Measurements from ENCODE around the gene TRABD2A.

TRABD2A gene

DNA sequence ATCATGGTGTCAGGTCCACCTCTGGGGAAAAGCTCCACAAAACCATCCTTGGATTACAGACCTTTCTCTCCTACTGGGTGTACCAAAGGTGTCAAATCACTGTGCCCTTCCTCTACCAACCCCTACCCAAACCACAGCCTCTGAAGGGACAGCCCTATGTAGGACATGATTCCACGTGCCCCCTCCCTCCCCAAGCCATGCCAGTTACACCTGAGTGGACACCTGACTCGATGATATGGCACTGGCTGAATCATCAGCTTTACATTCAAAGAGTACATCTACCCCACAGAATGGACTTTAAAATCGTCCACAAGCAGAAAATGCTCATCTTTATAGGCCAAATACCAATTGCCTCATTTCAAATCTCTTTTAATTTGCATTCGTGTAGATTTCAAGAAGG, 26.0 kb downstream of the TRABD2A start:
- Histone ChIP-seq H3K4me2 (ENCODE audit: low read depth, low read length) (no peak overlapping the region), H3K9ac (ENCODE audit: low read length) (no peak overlapping the region), H4K20me1 (ENCODE audit: insufficient read depth, low read length) (no peaks in the 10 kb centered on the region), H3K9me2 (replicated peaks; ENCODE audit: insufficient read depth, low read length) (no peaks in the 10 kb centered on the region), H2AFZ (ENCODE audit: low read length) (no peak overlapping the region), H3K79me2 (ENCODE audit: low read length) (no peaks in the 10 kb centered on the region), H3K4me3 (ENCODE audit: low read length) (no peak overlapping the region), H3K4me1 (ENCODE audit: low read length) (no peaks in the 10 kb centered on the region; the same call in 1 of the 2 replicates), H3F3A (ENCODE audit: insufficient read depth, low read length) (no peaks in the 10 kb centered on the region), H3K27me3 (replicated peaks; ENCODE audit: insufficient read depth, low read length) (no peaks in the 10 kb centered on the region), H3K36me3 (replicated peaks; ENCODE audit: insufficient read depth, low read length) (no peaks in the 10 kb centered on the region), H3K27ac (ENCODE audit: low read length) (no peak overlapping the region), H3K9me3 (replicated peaks; ENCODE audit: insufficient read depth, low read length) (no peaks in the 10 kb centered on the region)
- no peak for TF ChIP-seq CTCF (IDR thresholded peaks at IDR 0.05; ENCODE audit: low read length)
- no peak for TF ChIP-seq EZH2phosphoT487 (IDR thresholded peaks at IDR 0.05; ENCODE audit: low read length)
- TF ChIP-seq EZH2 (optimal IDR thresholded peaks at IDR 0.05; ENCODE audit: low read depth, low read length) = no peak
- DNase-seq = no peak

- Histone ChIP-seq H3K27ac (ENCODE audit: low read length) (no peak overlapping the region), H2AFZ (ENCODE audit: low read length) (no peak overlapping the region), H3K4me2 (ENCODE audit: low read depth, low read length) (no peak overlapping the region), H3K4me1 (ENCODE audit: low read length) (peaks cover 3% of the 10 kb centered on the region), H3K9me3 (replicated peaks; ENCODE audit: insufficient read depth, low read length) (no peaks in the 10 kb centered on the region), H3K9ac (ENCODE audit: low read length) (no peak overlapping the region), H3F3A (ENCODE audit: insufficient read depth, low read length) (no peaks in the 10 kb centered on the region), H4K20me1 (ENCODE audit: insufficient read depth, low read length) (no peaks in the 10 kb centered on the region), H3K9me2 (replicated peaks; ENCODE audit: insufficient read depth, low read length) (no peaks in the 10 kb centered on the region), H3K4me3 (ENCODE audit: low read length) (no peak overlapping the region), H3K79me2 (ENCODE audit: low read length) (no peaks in the 10 kb centered on the region), H3K36me3 (replicated peaks; ENCODE audit: insufficient read depth, low read length) (no peaks in the 10 kb centered on the region), H3K27me3 (replicated peaks; ENCODE audit: insufficient read depth, low read length) (no peaks in the 10 kb centered on the region)
- no peak for TF ChIP-seq EZH2phosphoT487 (IDR thresholded peaks at IDR 0.05; ENCODE audit: low read length)
- no peak for TF ChIP-seq EZH2 (optimal IDR thresholded peaks at IDR 0.05; ENCODE audit: low read depth, low read length)
- TF ChIP-seq CTCF (IDR thresholded peaks at IDR 0.05; ENCODE audit: low read length) = no peak
- no peak for DNase-seq
These were observed 29.0 kb downstream of the TRABD2A start for GRCh38 chr2:84851876-84852275.

GRCh38 chr2:84850471-84850870, 30.4 kb downstream of the TRABD2A start:
- no peaks in the 10 kb centered on the region for H4K20me1 ChIP-seq (ENCODE audit: insufficient read depth, low read length)
- no peak for DNase-seq
- TF ChIP-seq EZH2phosphoT487 (IDR thresholded peaks at IDR 0.05; ENCODE audit: low read length) (no peak), EZH2 (optimal IDR thresholded peaks at IDR 0.05; ENCODE audit: low read depth, low read length) (no peak), CTCF (IDR thresholded peaks at IDR 0.05; ENCODE audit: low read length) (no peak)
- H3K79me2 ChIP-seq (ENCODE audit: low read length) = no peaks in the 10 kb centered on the region
- no peaks in the 10 kb centered on the region for H3K9me2 ChIP-seq (replicated peaks; ENCODE audit: insufficient read depth, low read length)
- H3K27me3 ChIP-seq (replicated peaks; ENCODE audit: insufficient read depth, low read length) = no peaks in the 10 kb centered on the region
- peaks cover 17% of the 10 kb centered on the region for H3K4me1 ChIP-seq (ENCODE audit: low read length)
- no peak overlapping the region for H2AFZ ChIP-seq (ENCODE audit: low read length)
- no peak overlapping the region for H3K4me3 ChIP-seq (ENCODE audit: low read length)
- H3K27ac ChIP-seq (ENCODE audit: low read length) = no peak overlapping the region
- H3K36me3 ChIP-seq (replicated peaks; ENCODE audit: insufficient read depth, low read length) = no peaks in the 10 kb centered on the region
- H3K4me2 ChIP-seq (ENCODE audit: low read depth, low read length) = no peak overlapping the region
- H3K9ac ChIP-seq (ENCODE audit: low read length) = no peak overlapping the region
- H3K9me3 ChIP-seq (replicated peaks; ENCODE audit: insufficient read depth, low read length) = no peaks in the 10 kb centered on the region
- H3F3A ChIP-seq (ENCODE audit: insufficient read depth, low read length) = peaks cover 4% of the 10 kb centered on the region; the same call in 1 of the 2 replicates
